HUES6 (cell line): ENCODE results near the gene B4GALNT3.

ENCODE experiments used
- H3K27ac ChIP-seq: 2 replicates; pipeline ENCODE4 v1.7.0; 2013; ENCODE audit warnings: low read depth, mild to moderate bottlenecking, low read length, inconsistent platforms
- H3K27me3 ChIP-seq: 2 replicates; pipeline ENCODE4 v1.6.1; 2013; ENCODE audit warnings: low read length; ENCODE audit not compliant: control insufficient read depth, insufficient read depth
- H3K36me3 ChIP-seq: 2 replicates; pipeline ENCODE4 v1.6.1; 2013; ENCODE audit warnings: low read length; ENCODE audit not compliant: control insufficient read depth, insufficient read depth
- H3K4me1 ChIP-seq: 2 replicates; pipeline ENCODE4 v1.6.1; 2013; ENCODE audit warnings: low read length; ENCODE audit not compliant: control insufficient read depth, insufficient read depth
- H3K4me3 ChIP-seq: 2 replicates; pipeline ENCODE4 v1.5.1; 2013; ENCODE audit warnings: low read depth, low read length
- H3K9ac ChIP-seq: one replicate; pipeline ENCODE4 v1.6.1; 2013; ENCODE audit warnings: mild to moderate bottlenecking, low read length
- H3K9me3 ChIP-seq: 2 replicates; pipeline ENCODE4 v1.6.1; 2013; ENCODE audit warnings: low read depth, low read length; ENCODE audit not compliant: control insufficient read depth, insufficient read depth

The B4GALNT3 gene

DNA sequence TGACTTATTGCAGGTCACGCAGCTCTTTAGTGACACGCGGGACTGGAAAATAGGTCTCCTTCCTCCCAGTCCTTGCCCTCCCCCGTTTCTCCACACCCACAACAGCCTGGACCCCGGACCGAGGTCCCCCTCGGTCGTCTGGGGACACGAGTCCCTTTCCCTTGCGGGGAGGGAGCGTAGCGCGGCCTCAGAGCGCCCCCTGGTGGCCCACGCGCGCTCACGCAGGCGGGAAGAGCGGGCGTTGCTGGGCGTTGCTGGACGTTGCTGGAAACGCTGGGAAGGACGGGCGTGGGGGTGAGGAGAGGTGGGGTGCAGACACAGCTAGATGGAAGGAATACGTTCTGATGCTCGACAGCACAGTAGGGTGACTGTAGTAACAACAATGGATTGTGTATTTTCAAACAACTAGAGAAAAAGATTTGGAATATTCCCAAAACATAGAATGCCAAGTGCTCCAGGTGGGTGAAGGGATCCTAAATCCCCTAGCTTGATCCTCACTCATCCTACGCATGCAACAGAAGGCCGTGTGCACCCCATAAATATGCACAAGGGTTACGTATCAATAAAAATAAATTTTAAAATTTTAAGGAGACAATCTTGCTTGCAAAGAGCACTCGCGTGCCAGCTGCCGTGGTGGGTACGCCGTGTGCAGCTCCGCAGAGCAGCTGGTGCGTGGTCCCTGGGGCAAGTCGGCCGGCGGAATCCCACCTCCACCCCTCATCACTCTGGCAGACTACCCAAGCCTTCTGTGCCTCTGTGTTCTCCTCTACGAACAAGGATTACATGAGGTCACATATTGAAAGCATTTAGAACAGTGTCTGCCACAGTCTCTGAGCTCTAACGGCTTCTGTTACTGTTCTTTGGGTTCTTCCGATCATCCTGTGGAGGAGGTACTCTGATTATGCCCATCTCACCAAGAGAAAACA, 87.4 kb downstream of the B4GALNT3 start:
- H3K9me3 ChIP-seq, result no peaks in the 10 kb centered on the region
- peaks cover 19% of the 10 kb centered on the region for H3K36me3 ChIP-seq
- H3K4me1 ChIP-seq, result peaks cover 9% of the 10 kb centered on the region
- H3K9ac ChIP-seq, result no peak overlapping the region
- peaks cover 4% of the 10 kb centered on the region; the same call in 1 of the 2 replicates for H3K27me3 ChIP-seq
- peak overlapping the region; percentile 51 for H3K4me3 ChIP-seq
- no peak overlapping the region for H3K27ac ChIP-seq

DNA sequence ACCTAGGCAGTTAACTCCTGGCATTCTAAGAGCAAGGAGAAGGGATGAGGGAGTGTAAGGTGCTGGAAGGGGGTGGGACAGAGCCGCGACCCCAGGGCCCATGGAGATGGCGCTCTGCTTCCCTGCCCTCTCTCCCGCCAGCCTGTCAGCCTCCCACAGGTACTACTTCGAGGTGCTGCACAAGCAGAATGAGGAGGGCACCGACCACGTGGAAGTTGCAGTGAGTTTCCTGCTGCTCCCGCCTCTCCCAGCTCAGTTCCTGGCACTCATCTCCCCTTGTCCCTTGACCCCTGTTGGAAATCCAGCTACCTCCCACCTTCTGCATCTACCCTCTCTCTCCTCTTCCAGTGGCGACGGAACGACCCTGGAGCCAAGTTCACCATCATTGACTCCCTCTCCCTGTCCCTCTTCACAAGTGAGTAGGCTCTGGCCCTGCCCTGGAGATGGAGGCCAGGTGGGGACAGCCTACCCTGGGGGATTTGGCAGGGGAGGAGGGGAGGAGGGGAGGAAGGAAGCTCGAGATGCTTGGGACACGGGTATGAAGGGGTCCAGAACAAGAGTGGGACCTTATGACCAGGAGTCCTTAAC, 88.2 kb downstream of the B4GALNT3 start:
- no peaks in the 10 kb centered on the region for H3K9me3 ChIP-seq
- peaks cover 4% of the 10 kb centered on the region; the same call in 1 of the 2 replicates for H3K27me3 ChIP-seq
- no peak overlapping the region for H3K9ac ChIP-seq
- peaks cover 27% of the 10 kb centered on the region for H3K36me3 ChIP-seq
- peaks cover under 1% of the 10 kb centered on the region; the same call in 1 of the 2 replicates for H3K4me1 ChIP-seq
- H3K27ac ChIP-seq, result no peak overlapping the region
- H3K4me3 ChIP-seq, result no peak overlapping the region

DNA sequence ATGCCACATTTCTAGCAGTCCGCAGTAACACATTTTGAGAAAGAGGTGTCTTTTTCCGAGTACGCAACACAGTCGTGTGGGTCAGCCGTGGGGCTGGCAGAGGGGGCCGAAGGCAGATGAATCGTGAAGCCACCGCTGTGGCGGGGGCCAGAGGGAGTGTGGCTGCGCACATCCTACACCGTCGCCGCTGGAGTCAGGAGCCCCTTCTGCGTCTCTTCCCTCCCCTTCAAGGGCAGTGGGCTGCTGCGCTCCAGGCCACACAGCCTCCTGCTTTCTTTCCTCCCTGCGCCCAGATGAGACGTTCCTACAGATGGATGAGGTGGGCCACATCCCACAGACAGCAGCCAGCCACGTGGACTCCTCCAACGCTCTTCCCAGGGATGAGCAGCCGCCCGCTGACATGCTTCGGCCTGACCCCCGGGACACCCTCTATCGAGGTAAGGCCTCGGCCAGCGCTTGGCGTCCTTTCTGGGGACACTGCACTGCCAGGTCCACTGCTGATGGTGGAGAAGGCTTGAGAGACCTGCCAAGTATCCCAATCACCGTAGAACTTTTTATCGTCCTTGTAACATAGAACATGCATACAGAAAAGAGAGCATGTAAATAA, 89.8 kb downstream of the B4GALNT3 start:
- Histone ChIP-seq H3K9ac (no peak overlapping the region), H3K4me3 (no peak overlapping the region), H3K27me3 (peaks cover 4% of the 10 kb centered on the region; the same call in 1 of the 2 replicates), H3K36me3 (peaks cover 36% of the 10 kb centered on the region), H3K9me3 (no peaks in the 10 kb centered on the region), H3K27ac (no peak overlapping the region), H3K4me1 (no peaks in the 10 kb centered on the region; the same call in 1 of the 2 replicates)

GRCh38 chr12:550473-551260, 90.9 kb downstream of the B4GALNT3 start:
- H3K27me3 ChIP-seq, result peaks cover 4% of the 10 kb centered on the region; the same call in 1 of the 2 replicates
- H3K27ac ChIP-seq, result no peak overlapping the region
- no peak overlapping the region for H3K4me3 ChIP-seq
- no peaks in the 10 kb centered on the region for H3K9me3 ChIP-seq
- H3K4me1 ChIP-seq, result no peaks in the 10 kb centered on the region
- peaks cover 38% of the 10 kb centered on the region for H3K36me3 ChIP-seq
- H3K9ac ChIP-seq, result no peak overlapping the region

- H3K27ac ChIP-seq, result no peak overlapping the region
- no peaks in the 10 kb centered on the region for H3K4me1 ChIP-seq
- no peaks in the 10 kb centered on the region for H3K27me3 ChIP-seq
Measured at GRCh38 chr12:552466-552865, 92.7 kb downstream of the B4GALNT3 start.

DNA sequence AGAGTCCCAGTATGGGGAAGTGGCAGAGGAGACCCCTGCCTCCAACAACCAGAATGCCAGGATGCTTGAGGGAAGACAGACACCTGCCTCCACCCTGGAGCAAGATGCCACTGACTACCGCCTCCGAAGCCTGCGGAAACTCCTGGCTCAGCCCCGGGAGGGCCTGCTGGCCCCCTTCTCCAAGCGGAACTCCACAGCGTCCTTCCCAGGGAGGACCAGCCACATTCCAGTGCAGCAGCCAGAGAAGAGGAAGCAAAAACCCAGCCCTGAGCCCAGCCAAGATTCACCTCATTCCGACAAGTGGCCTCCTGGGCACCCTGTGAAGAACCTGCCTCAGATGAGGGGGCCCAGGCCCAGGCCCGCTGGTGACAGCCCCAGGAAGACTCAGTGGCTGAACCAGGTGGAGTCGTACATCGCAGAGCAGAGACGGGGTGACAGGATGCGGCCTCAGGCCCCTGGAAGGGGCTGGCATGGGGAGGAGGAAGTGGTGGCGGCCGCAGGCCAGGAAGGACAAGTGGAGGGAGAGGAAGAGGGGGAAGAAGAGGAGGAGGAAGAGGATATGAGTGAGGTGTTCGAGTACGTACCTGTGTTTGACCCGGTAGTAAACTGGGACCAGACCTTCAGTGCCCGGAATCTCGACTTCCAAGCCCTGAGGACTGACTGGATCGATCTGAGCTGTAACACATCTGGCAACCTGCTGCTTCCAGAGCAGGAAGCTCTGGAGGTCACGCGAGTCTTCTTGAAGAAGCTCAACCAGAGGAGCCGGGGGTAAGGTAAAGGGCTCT, 93.7 kb downstream of the B4GALNT3 start:
- Histone ChIP-seq H3K4me3 (no peak overlapping the region), H3K27ac (no peak overlapping the region), H3K4me1 (no peaks in the 10 kb centered on the region), H3K9ac (no peak overlapping the region), H3K36me3 (peaks cover 40% of the 10 kb centered on the region), H3K27me3 (no peaks in the 10 kb centered on the region), H3K9me3 (no peaks in the 10 kb centered on the region)

More at GRCh38 chr12:552466-552865, 92.7 kb downstream of the B4GALNT3 start:
- no peaks in the 10 kb centered on the region for H3K9me3 ChIP-seq
- H3K36me3 ChIP-seq, result peaks cover 40% of the 10 kb centered on the region
- H3K4me3 ChIP-seq, result no peak overlapping the region
- no peak overlapping the region for H3K9ac ChIP-seq

GRCh38 chr12:554001-554285, 94.2 kb downstream of the B4GALNT3 start:
- H3K4me3 ChIP-seq, result no peak overlapping the region
- no peaks in the 10 kb centered on the region for H3K27me3 ChIP-seq
- no peaks in the 10 kb centered on the region for H3K9me3 ChIP-seq
- no peaks in the 10 kb centered on the region for H3K4me1 ChIP-seq
- peaks cover 40% of the 10 kb centered on the region for H3K36me3 ChIP-seq
- no peak overlapping the region for H3K9ac ChIP-seq
- no peak overlapping the region for H3K27ac ChIP-seq

DNA sequence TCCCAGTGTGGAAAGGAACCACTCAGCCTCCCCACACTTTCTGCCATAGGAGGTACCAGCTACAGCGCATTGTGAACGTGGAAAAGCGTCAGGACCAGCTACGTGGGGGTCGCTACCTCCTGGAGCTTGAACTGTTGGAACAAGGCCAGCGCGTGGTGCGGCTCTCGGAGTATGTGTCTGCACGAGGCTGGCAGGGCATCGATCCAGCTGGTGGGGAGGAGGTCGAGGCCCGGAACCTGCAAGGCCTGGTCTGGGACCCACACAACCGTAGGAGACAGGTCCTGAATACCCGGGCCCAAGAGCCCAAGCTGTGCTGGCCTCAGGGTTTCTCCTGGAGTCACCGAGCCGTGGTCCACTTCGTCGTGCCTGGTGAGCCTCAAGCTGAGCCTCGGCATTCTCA, 96.8 kb downstream of the B4GALNT3 start:
- H3K4me3 ChIP-seq, result no peak overlapping the region
- peaks cover 30% of the 10 kb centered on the region for H3K36me3 ChIP-seq
- no peak overlapping the region for H3K27ac ChIP-seq
- H3K27me3 ChIP-seq, result no peaks in the 10 kb centered on the region
- H3K9ac ChIP-seq, result no peak overlapping the region
- no peaks in the 10 kb centered on the region for H3K4me1 ChIP-seq
- H3K9me3 ChIP-seq, result no peaks in the 10 kb centered on the region

GRCh38 chr12:558580-558979, 98.8 kb downstream of the B4GALNT3 start:
- no peaks in the 10 kb centered on the region for H3K27me3 ChIP-seq
- H3K9me3 ChIP-seq, result no peaks in the 10 kb centered on the region
- no peak overlapping the region for H3K27ac ChIP-seq
- no peak overlapping the region for H3K9ac ChIP-seq
- H3K36me3 ChIP-seq, result peaks cover 10% of the 10 kb centered on the region
- no peak overlapping the region for H3K4me3 ChIP-seq
- no peaks in the 10 kb centered on the region; the same call in 1 of the 2 replicates for H3K4me1 ChIP-seq

- no peaks in the 10 kb centered on the region for H3K9me3 ChIP-seq
- no peaks in the 10 kb centered on the region; the same call in 1 of the 2 replicates for H3K4me1 ChIP-seq
- H3K4me3 ChIP-seq, result no peak overlapping the region
- H3K9ac ChIP-seq, result no peak overlapping the region
- H3K36me3 ChIP-seq, result peaks cover 7% of the 10 kb centered on the region; the same call in 1 of the 2 replicates
- H3K27me3 ChIP-seq, result no peaks in the 10 kb centered on the region
- H3K27ac ChIP-seq, result no peak overlapping the region
Measured at GRCh38 chr12:559208-559905, 99.6 kb downstream of the B4GALNT3 start.
